Measurements from ENCODE around the gene LSP1. TPM values are rescaled to one million over a fixed set of nuclear protein-coding genes. Genes with fewer than 3 reads are reported as not detected.

The LSP1 gene
- total and polyA plus RNA-seq, 2 of the 8 experiments (the other 6 are each of a cell fraction or from before 2014, with no cell fraction given) = 0.03 TPM; not detected in 1

GRCh38 chr11:1899090-1899489 is 46.2 kb downstream of the LSP1 start:
- Histone ChIP-seq H3K4me2 (ENCODE audit: insufficient read depth in 1 of 2, low read depth in 2 of 2, low read length in 2 of 2) (no peak overlapping the region), H2BK20ac (ENCODE audit: low read length) (no peak overlapping the region), H3K36me3 (ENCODE audit: control insufficient read depth in 2 of 4, insufficient read depth in 4 of 4, low read length in 3 of 4) (no peaks in the 10 kb centered on the region), H2AFZ (ENCODE audit: low read length) (no peak overlapping the region), H3K27me3 (replicated peaks in 1 of 4; ENCODE audit: control insufficient read depth in 3 of 4, extremely low read depth in 1 of 4, insufficient read depth in 3 of 4, low read length in 3 of 4) (no peaks in the 10 kb centered on the region; a peak in 1 of 7 replicates), H3K23ac (ENCODE audit: insufficient read length) (no peak overlapping the region), H2BK15ac (ENCODE audit: low read length) (no peak overlapping the region), H4K8ac (ENCODE audit: extremely low read depth, insufficient read depth, low read length) (no peak overlapping the region), H4K91ac (replicated peaks; ENCODE audit: insufficient read length, low read length) (no peak overlapping the region), H2BK120ac (replicated peaks; ENCODE audit: low read depth, low read length) (no peak overlapping the region), H2BK12ac (ENCODE audit: low read depth, low read length) (no peak overlapping the region), H4K20me1 (replicated peaks in 1 of 2; ENCODE audit: control insufficient read depth in 1 of 2, insufficient read depth in 2 of 2, low read length in 2 of 2) (no peaks in the 10 kb centered on the region), H3K23me2 (ENCODE audit: low read depth, low read length) (no peaks in the 10 kb centered on the region), H3K4me1 (replicated peaks in 1 of 4; ENCODE audit: control insufficient read depth in 3 of 4, insufficient read depth in 4 of 4, low read length in 3 of 4) (no peaks in the 10 kb centered on the region), H3K9me3 (ENCODE audit: insufficient read depth in 2 of 2, low read depth in 1 of 2, low read length in 1 of 2) (no peaks in the 10 kb centered on the region), H3K14ac (ENCODE audit: insufficient read length) (no peak overlapping the region), H2AK5ac (ENCODE audit: low read depth, low read length) (no peak overlapping the region), H3K4me3 (ENCODE audit: extremely low read depth in 1 of 4, insufficient read depth in 2 of 4, low read depth in 3 of 4, low read length in 4 of 4) (no peak overlapping the region), H3K79me2 (ENCODE audit: control insufficient read depth in 1 of 2, insufficient read depth in 2 of 2, low read length in 2 of 2) (no peaks in the 10 kb centered on the region), H3K56ac (replicated peaks; ENCODE audit: insufficient read length, low read depth, low read length) (no peak overlapping the region), H3K9ac (replicated peaks in 1 of 4; ENCODE audit: extremely low read depth in 1 of 4, low read depth in 3 of 4, low read length in 3 of 4) (no peak overlapping the region), H4K5ac (ENCODE audit: insufficient read length, low read depth, low read length) (no peak overlapping the region), H2BK5ac (ENCODE audit: low read depth, low read length) (no peak overlapping the region), H3K27ac (ENCODE audit: low read depth, low read length) (no peak overlapping the region), H3K79me1 (ENCODE audit: low read depth, low read length) (no peaks in the 10 kb centered on the region), H3K18ac (ENCODE audit: extremely low read depth, low read length) (no peak overlapping the region), H3K4ac (replicated peaks; ENCODE audit: insufficient read length, low read depth, low read length) (no peak overlapping the region)
- POLR2A ChIA-PET (ENCODE audit: partially characterized antibody) = interaction anchor here (1.0 kb wide), 1 partner anchor 43 kb away, joined by 3 read pairs; no protein-coding TSS in a partner anchor
- DNase-seq (ENCODE audit: low read depth in 1 of 2, low spot score in 2 of 2) = no peak
- no peak for FAIRE-seq
- WGBS, 2 experiments (ENCODE audit: extremely low coverage in 1 of 2, insufficient coverage in 1 of 2, insufficient read length in 1 of 2, insufficient replicate concordance in 2 of 2, low coverage in 1 of 2, low lambda C conversion rate in 2 of 2, missing lambda C conversion rate in 1 of 2) = 92% methylated on average over 4 of the region's 4 CpGs; no CpG with 5 or more reads in 1 of the 2 experiments
- CTCF ChIA-PET (ENCODE audit: partially characterized antibody) = interaction anchor here (1.0 to 3.4 kb wide), 4 partner anchors 8 to 256 kb away, joined by 3 to 12 read pairs (median 10); no protein-coding TSS in a partner anchor
- TF ChIP-seq NANOG (IDR thresholded peaks at IDR 0.05; ENCODE audit: insufficient read depth, low read depth, low read length, poor library complexity, severe bottlenecking) (no peak), SIRT6 (IDR thresholded peaks at IDR 0.05; ENCODE audit: low read length) (no peak), POU5F1 (IDR thresholded peaks at IDR 0.05; ENCODE audit: low read depth, low read length) (no peak), CHD1 (IDR thresholded peaks at IDR 0.05; ENCODE audit: low read depth, low read length) (no peak), ZNF274 (IDR thresholded peaks at IDR 0.05; ENCODE audit: borderline replicate concordance, extremely low read depth, low read length) (no peak), CBX5 (IDR thresholded peaks at IDR 0.05; ENCODE audit: low read depth, low read length) (no peak), TBP (IDR thresholded peaks at IDR 0.05; ENCODE audit: low read depth, low read length) (no peak), CTBP2 (IDR thresholded peaks at IDR 0.05; ENCODE audit: borderline replicate concordance, insufficient read depth, insufficient read length, low read length) (no peak), GTF2F1 (IDR thresholded peaks at IDR 0.05; ENCODE audit: borderline replicate concordance, low read depth, low read length) (no peak), GABPA (IDR thresholded peaks at IDR 0.05; ENCODE audit: borderline replicate concordance, insufficient read depth, low read length) (no peak), ASH2L (IDR thresholded peaks at IDR 0.05; ENCODE audit: low read length) (no peak), BRCA1 (IDR thresholded peaks at IDR 0.05; ENCODE audit: low read depth, low read length) (no peak), CBX8 (IDR thresholded peaks at IDR 0.05; ENCODE audit: borderline replicate concordance, low read depth, low read length) (no peak), MAFK (IDR thresholded peaks at IDR 0.05; ENCODE audit: low read depth, low read length) (no peak), YY1 (IDR thresholded peaks at IDR 0.05; ENCODE audit: low read depth, low read length) (no peak)

Data from H1 (cell line).